Suppressor macrophage treated with lipopolysaccharide for 1 hour (primary cell): Measurements from ENCODE around the gene HECW1.
A peak's percentile ranks its signal among the peaks of the same experiment; 100 is the strongest.
"Not testable (repeated sequence)": the region's sequence is repeated elsewhere in the genome, so short reads cannot be mapped to it uniquely, and the experiment has no call there.

ENCODE experiments used
- DNase-seq, 3 donors: peaks; one replicate each; pipeline ENCODE4 v3.0.0-alpha.2; 2020 to 2022

Gene HECW1

DNA sequence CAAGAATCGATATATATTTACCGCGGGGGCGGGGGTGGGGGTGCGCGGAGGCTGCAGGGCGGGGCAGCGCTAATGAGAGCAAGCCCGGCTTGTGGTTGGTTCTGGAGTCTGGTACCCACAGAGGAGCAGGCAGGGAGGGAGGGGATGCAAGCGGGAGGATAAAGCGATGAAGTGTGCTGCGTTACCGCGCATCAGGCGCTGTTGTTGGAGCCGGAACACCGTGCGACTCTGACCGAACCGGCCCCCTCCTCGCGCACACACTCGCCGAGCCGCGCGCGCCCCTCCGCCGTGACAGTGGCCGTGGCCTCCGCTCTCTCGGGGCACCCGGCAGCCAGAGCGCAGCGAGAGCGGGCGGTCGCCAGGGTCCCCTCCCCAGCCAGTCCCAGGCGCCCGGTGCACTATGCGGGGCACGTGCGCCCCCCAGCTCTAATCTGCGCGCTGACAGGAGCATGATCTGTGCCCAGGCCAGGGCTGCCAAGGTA is at the start of gene HECW1:
HECW1 (plus strand) TSS at position 189 of the 482 bp plus-strand sequence. CDS start 131,259 bp downstream, outside the sequence.
- DNase-seq, result no peak

- peak; percentile 41 to 60 (median 42) for DNase-seq
Measured at GRCh38 chr7:43071604-43072003, 40.8 kb upstream of the HECW1 start.

- DNase-seq, result no peak
Measured at GRCh38 chr7:43072530-43072929, 39.9 kb upstream of the HECW1 start.

DNA sequence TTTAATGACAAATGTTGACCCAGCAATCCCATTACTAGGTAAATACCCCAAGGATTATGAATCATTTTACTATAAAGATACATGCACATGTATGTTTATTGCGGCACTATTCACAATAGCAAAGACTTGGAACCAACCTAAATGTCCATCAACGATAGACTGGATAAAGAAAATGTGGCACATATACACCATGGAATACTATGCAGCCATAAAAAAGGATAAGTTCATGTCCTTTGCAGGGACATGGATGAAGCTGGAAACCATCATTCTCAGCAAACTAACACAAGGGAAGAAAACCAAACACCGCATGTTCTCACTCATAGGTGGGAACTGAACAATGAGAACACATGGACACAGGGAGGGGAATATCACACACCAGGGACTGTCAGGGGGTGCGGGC is 38.6 kb upstream of the HECW1 start:
- not testable (repeated sequence) for DNase-seq

- peak; percentile 68 to 85 (median 71) for DNase-seq
Measured at GRCh38 chr7:43076189-43076605, 36.2 kb upstream of the HECW1 start.

DNA sequence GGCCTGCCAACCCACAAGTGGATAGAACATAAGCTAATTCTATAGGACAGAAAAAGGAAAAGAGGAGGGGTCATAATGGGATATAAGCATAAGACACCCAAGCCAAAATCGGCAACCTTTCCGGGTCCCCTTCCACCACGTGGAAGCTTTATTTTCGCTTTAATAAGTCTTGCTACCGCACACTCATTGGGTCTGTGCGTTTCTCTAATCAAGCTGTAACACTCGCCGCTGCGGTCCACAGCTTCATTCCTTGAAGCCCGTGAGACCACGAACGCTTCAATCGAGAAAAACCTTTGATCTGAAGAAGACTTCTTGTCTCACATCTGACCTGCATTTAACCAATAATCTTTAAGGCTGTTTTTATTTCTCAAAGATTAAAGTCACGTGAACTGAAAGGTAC is 35.8 kb upstream of the HECW1 start:
- no peak for DNase-seq

GRCh38 chr7:43077285-43077684 is 35.2 kb upstream of the HECW1 start:
- DNase-seq, result no peak

GRCh38 chr7:43077732-43078391 is 34.6 kb upstream of the HECW1 start:
- DNase-seq, result peak in 1 of 3 donors; percentile 6

DNA sequence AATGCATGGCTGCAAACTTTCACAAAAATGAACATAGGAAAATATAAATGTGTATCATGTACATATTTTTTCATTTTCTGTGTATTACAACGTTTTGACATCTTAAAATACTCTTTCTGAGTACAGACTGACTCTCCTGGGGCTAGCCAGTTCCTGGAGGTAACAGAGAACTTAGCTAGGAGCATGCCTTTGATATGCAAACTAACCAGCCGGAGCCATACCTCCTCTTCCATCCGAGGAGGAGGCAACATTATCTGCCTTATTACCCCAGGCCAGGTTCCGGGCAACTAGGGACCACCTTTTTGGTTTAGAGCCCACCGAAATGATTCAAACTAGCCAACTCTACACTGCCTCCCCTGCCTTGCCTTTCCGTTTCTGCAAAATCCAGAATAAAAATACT is 33.7 kb upstream of the HECW1 start:
- DNase-seq, result no peak

DNA sequence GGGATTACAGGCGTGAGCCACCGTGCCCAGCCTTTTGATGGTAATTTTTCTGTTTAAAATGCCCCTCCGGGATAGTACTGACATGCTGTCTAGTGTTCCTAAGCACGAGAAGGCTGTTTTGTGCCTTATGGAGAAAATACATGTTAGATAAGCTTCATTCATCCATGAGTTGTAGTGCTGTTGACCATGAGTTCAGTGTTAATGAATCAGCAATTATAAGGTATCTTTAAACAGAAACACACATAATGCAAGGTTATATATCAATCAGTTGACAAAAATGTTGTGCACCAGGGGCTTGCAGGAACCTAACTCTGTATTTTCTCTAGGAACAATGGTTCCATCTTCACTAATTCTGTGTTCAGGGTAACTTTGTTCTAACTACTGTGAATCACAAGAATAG is 30.8 kb upstream of the HECW1 start:
- no peak for DNase-seq

DNA sequence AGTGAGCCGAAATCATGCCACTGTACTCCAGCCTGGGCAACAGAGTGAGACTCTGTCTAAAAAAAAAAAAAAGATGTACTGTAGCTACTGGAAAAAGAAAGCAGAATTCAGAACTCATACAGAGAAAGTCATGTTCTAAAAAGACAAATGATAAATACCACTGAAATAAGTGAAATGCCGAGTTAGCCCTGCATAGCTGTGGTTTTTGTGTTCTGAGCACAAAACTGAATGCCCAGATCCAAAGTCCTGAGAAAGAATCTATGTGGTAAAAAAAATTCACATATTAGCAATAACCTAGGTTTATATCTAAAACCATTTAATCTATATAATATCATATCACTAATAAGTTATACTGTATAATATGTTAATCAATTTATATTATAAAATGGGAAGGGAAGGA is 29.3 kb upstream of the HECW1 start:
- no peak for DNase-seq

GRCh38 chr7:43085017-43085416 is 27.4 kb upstream of the HECW1 start:
- no peak for DNase-seq

DNA sequence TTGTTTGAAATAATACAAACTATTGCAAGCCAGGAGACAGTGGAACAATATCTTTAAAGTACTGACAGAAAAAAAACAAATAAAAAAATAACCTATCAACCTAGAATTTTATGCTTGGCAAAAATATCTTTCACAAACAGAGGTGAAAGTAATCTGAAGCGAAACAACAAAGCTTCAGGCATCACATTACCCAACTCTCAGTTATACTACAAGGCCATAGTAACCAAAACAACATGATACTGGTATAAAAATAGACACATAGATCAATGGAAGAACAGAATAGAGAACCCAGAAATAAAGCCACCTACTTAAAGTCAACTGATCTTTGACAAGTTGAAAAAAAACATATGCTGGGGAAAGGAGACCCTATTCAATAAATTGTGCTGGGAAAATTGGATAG is 26.5 kb upstream of the HECW1 start:
- no peak for DNase-seq

GRCh38 chr7:43092819-43093218 is 19.6 kb upstream of the HECW1 start:
- no peak for DNase-seq

DNA sequence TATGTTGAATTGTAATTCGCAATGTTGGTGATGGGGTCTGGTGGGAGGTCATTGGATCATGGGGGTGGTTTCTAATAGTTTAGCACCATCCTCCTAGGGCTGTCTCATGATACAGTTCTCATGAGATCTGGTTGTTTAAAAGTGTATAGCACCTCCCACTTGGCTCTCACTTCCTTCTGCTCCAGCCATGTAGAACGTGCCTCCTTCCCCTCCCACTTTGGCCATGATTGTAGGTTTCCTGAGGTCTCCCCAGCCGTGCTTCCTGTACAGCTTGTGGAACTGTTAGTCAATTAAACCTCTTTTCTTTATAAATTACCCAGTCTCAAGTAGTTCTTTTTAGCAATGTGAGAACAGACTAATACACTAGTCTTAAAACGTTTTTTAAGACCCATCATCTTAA is 15.6 kb upstream of the HECW1 start:
- no peak for DNase-seq

DNA sequence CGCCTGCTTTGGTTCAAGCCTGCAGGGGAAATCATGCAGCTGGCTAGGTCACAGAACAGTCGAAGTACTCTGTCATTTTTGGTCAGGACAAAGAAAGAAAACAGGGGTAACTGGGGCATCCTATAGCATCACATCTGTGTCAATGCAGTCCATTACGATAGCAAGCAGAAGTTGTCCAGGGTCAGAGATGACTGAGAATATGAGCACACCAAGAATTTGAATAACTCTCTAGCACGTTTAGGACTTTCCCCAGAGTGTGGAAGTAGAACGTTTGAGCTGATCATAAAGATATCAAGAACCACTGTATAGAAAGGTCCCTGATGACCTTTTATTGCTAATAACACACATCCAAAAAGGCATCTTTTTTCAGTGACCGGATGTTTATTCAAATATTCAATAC is 12.7 kb upstream of the HECW1 start:
- DNase-seq, result no peak

DNA sequence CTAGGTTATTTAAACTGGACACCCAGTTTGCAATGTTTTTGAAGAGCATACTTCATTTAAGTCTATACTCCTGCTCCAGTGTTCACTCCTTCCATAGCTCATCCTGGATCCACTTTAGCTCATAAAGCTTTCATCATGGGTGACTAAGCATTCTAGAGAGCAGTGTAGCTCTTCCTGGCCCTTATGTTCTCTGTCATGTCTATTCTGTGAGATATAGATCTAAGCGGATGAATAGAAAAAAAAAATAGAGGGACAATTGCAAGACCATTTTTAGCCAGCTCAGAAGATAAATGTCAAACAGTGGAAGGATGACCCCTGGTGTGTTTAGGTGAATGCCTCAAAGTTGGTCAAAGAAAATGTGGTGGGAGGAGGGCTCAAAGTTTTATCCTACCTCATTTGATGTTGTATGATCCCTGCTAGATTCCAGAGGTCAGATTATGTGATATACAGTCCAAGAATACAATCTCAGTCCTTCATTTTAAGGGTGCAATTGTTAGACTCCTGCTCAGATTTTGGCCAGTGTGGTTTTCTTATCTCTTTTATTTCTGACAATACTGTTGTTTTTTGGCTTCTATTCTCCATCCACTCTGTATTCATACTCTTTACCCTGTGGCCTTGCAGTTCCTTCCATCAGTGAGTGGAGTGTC is 7.5 kb upstream of the HECW1 start:
- DNase-seq, result no peak

DNA sequence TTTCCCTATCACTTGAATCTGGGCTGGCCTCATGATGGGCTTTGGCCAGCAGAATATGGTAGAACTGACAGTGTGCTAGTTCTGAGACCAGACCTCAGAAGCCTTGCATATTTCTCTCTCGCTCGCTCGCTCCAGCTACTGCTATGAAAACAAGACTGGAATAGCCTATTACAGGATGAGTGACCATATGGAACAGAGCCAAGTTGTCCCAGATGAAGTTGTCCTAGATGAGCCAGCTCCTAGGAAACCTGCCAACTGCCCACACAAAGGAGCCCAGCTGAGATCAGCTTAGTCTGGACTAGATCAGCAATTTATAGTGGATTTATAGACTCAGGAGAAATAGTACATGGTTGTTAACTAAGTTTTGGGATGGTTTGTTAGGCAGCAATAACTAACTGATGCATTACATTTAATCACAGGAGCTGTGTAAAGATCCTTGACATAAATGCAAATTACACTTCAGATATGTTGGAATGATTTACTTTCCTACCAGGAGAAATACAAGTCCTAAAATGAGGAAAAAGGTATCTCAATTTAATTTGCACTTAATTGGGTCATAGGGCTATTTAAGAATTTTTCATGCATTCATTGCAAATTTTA is 6.8 kb upstream of the HECW1 start:
- DNase-seq, result no peak

DNA sequence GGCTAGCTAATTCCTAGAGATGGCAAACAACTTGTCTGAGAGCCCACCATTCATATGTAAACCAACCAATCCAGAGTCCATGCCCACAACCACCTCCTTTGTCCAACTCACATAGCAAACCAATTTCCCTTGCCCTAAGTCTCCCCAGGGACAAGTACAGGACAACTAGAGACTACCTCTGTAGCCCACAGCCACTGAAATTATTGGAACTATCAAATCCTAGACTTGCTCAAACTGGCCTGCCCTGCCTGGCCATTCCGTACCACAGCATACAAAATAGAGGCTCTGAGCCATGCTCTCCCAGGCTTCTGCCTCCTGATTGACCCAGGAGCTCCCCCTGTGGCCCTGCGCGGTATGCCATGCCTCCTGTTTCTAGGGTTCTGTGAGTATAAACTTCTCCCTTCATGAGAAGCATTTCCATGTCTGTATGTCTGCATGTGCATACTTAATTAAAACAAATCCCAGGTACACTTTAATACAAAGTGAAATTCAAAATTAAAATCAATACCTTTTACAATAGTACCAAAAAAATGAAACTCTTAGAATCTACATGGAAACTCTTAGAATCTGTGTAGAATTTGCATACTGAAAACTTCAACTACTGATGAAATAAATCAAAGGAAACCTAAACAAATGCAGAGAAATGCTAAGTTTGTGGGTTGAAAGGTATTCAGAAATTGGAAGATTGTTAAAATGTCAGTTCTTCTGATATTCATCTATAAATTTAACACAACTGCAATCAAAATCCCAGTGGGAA is 4.0 kb upstream of the HECW1 start:
- peak; percentile 63 to 82 (median 71) for DNase-seq

DNA sequence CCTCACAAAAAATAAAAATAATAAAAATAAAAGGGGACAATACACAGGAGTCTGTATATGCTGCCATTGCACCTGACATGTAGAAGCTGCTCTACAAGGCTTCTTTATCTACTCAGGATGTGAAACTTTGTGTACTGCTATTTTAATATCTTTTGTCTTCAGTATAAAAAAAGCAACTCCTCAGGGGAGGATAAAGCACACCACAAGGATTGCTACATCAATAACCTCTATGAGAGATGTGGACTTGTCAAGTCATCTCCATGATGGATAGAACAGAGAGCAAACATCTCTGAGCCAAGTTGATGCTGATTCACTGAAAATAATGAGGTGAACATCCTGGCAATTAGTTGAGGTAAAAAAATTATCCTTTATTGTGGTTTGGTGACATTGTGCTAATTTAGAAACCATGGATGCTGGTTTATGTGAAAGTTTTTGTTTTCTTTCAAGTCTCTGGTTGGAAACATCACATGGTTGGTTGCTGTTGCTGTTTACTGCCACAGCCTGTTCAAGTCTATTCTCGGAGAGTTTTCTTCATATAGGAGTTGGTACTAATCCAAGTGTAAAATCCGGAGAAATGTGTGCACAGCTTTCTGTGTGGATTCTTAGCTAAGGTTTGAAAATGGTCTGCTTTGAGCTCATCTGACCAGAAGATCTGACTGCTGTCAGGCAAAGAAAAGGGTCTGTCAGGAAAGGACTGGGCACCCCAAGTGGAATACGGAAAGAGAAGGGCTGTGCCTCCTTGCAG is 1.5 kb upstream of the HECW1 start:
- no peak for DNase-seq

- no peak for DNase-seq
Measured at GRCh38 chr7:43111630-43112458, 603 bp upstream of the HECW1 start.
